ENCODE measurements around the gene CIB4. TPM values are rescaled to one million over a fixed set of nuclear protein-coding genes. Genes with fewer than 3 reads are reported as not detected.

CIB4 gene
- total and polyA plus RNA-seq, 2 of the 13 experiments (the other 11 are each of a cell fraction or from before 2014, with no cell fraction given) = not detected

DNA sequence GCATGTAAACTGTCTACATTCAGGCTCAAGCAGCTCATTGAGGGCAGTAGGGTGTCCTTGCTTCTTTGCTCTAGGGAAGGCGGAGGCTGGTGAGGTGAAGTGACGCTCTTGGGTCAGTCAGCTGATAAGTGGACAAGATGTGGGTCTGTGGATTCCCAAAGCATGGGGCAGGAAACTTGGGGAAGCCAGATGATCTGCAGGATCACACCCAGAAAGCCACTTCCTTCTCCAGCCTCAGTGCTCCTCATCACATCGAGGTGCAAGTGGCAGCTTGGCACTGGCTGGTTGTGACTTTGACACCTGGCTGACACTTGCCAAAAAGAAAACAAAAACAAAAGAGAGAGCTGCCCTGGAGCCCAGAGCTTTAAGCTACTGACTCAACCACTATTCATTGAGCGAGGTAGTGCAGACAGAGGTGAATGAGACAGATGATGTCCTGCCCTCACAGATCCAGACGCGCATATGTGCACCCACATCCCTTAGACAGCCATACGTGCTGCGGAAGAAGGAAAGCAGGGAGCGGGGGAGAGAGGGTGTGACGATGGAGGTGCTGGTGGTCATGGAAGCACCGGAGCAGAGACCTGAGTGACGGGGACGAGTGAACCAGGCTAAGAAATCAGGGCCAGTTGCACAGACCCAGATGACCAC is 3.1 kb upstream of the CIB4 start (continued):
- TF ChIP-seq, protein P1, sequence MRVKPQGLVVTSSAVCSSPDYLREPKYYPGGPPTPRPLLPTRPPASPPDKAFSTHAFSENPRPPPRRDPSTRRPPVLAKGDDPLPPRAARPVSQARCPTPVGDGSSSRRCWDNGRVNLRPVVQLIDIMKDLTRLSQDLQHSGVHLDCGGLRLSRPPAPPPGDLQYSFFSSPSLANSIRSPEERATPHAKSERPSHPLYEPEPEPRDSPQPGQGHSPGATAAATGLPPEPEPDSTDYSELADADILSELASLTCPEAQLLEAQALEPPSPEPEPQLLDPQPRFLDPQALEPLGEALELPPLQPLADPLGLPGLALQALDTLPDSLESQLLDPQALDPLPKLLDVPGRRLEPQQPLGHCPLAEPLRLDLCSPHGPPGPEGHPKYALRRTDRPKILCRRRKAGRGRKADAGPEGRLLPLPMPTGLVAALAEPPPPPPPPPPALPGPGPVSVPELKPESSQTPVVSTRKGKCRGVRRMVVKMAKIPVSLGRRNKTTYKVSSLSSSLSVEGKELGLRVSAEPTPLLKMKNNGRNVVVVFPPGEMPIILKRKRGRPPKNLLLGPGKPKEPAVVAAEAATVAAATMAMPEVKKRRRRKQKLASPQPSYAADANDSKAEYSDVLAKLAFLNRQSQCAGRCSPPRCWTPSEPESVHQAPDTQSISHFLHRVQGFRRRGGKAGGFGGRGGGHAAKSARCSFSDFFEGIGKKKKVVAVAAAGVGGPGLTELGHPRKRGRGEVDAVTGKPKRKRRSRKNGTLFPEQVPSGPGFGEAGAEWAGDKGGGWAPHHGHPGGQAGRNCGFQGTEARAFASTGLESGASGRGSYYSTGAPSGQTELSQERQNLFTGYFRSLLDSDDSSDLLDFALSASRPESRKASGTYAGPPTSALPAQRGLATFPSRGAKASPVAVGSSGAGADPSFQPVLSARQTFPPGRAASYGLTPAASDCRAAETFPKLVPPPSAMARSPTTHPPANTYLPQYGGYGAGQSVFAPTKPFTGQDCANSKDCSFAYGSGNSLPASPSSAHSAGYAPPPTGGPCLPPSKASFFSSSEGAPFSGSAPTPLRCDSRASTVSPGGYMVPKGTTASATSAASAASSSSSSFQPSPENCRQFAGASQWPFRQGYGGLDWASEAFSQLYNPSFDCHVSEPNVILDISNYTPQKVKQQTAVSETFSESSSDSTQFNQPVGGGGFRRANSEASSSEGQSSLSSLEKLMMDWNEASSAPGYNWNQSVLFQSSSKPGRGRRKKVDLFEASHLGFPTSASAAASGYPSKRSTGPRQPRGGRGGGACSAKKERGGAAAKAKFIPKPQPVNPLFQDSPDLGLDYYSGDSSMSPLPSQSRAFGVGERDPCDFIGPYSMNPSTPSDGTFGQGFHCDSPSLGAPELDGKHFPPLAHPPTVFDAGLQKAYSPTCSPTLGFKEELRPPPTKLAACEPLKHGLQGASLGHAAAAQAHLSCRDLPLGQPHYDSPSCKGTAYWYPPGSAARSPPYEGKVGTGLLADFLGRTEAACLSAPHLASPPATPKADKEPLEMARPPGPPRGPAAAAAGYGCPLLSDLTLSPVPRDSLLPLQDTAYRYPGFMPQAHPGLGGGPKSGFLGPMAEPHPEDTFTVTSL (CRISPR knock-in tag; IDR thresholded peaks at IDR 0.05; ENCODE audit: borderline replicate concordance) = no peak
- TF ChIP-seq ZNF33B (CRISPR knock-in tag; IDR thresholded peaks at IDR 0.05) (no peak), HMG20A (CRISPR knock-in tag; IDR thresholded peaks at IDR 0.05; ENCODE audit: borderline replicate concordance) (no peak), PHF20 (CRISPR knock-in tag; IDR thresholded peaks at IDR 0.05) (no peak), ZFY (CRISPR knock-in tag; IDR thresholded peaks at IDR 0.05) (no peak), THAP11 (CRISPR knock-in tag; IDR thresholded peaks at IDR 0.05) (no peak)
- TF ChIP-seq, protein P2, sequence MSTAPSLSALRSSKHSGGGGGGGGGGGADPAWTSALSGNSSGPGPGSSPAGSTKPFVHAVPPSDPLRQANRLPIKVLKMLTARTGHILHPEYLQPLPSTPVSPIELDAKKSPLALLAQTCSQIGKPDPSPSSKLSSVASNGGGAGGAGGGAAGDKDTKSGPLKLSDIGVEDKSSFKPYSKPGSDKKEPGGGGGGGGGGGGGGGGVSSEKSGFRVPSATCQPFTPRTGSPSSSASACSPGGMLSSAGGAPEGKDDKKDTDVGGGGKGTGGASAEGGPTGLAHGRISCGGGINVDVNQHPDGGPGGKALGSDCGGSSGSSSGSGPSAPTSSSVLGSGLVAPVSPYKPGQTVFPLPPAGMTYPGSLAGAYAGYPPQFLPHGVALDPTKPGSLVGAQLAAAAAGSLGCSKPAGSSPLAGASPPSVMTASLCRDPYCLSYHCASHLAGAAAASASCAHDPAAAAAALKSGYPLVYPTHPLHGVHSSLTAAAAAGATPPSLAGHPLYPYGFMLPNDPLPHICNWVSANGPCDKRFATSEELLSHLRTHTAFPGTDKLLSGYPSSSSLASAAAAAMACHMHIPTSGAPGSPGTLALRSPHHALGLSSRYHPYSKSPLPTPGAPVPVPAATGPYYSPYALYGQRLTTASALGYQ (CRISPR knock-in tag; IDR thresholded peaks at IDR 0.05) = no peak
- TF ChIP-seq, protein P3, sequence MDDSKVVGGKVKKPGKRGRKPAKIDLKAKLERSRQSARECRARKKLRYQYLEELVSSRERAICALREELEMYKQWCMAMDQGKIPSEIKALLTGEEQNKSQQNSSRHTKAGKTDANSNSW (CRISPR knock-in tag; IDR thresholded peaks at IDR 0.05; ENCODE audit: borderline replicate concordance) = no peak

Measured in HepG2 (cell line).